Activated CD4-positive, alpha-beta memory T cell treated with anti-CD3 and anti-CD28 coated beads for 36 hours (primary cell): Measurements from ENCODE around the gene JADE3. TPM values are rescaled to one million over a fixed set of nuclear protein-coding genes. Genes with fewer than 3 reads are reported as not detected.

Source experiments
- CTCF ChIA-PET: fragments of 350-600 bp; sonication (Branson Sonifier 250); formaldehyde crosslinking; loops from one replicate; lab custom pipeline; 2021; ENCODE audit warnings: antibody characterized with exemption, inconsistent platforms; lab: Charles Lee
- POLR2A ChIA-PET: fragments of 350-600 bp; sonication (Branson Sonifier 250); formaldehyde crosslinking; loops from one replicate; lab custom pipeline; 2021; ENCODE audit warnings: antibody characterized with exemption; lab: Charles Lee
- DNase-seq: peaks from one replicate; pipeline ENCODE4 v3.0.0-alpha.2; 2020
- H3K27ac Mint-ChIP-seq: one replicate; pipeline ENCODE4 v1.8.0; 2021; ENCODE audit warnings: mixed read lengths
- H3K27me3 Mint-ChIP-seq: one replicate; pipeline ENCODE4 v1.8.0; 2021; ENCODE audit warnings: mixed read lengths
- H3K36me3 Mint-ChIP-seq: one replicate; pipeline ENCODE4 v1.8.0; 2021; ENCODE audit warnings: mixed read lengths
- H3K4me1 Mint-ChIP-seq: one replicate; pipeline ENCODE4 v1.8.0; 2021; ENCODE audit warnings: low read depth, mixed read lengths
- H3K4me3 Mint-ChIP-seq: one replicate; pipeline ENCODE4 v1.8.0; 2021; ENCODE audit warnings: mild to moderate bottlenecking, mixed read lengths
- H3K9me3 Mint-ChIP-seq: one replicate; pipeline ENCODE4 v1.8.0; 2021; ENCODE audit warnings: mixed read lengths
- intact Hi-C: fragments of 100-400 bp; cut with micrococcal nuclease; formaldehyde crosslinking; loops from one replicate; pipeline ENCODE4 v1.15.1; 2023
- total RNA-seq, 2 experiments: library from RNA; stranded (reverse); gene quantifications; one replicate each; pipeline ENCODE4 v1.2.3, GENCODE V29; 2021

JADE3 gene
- total RNA-seq, 2 experiments from 2014 or later, result 1.4 to 1.5 TPM

DNA sequence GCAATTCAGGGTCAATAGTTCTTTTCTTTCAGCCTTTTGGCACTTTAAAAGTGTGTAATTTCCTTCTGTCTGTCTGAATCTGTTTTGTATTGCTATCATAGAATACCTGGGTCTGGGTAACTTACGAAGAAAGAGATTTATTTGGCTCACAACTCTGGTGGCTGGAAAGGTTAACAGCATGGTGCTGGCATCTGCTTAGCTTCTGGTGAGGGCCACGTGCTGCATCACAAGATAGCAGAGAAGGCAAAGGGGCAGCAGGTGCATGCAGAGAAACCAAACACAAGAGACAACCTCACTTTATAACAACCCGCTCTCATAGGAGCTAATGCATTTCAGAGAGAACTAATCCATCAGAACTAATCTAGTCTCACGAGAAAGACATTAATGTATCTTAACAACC, 184.8 kb downstream of the JADE3 start:
- Mint-ChIP-seq H3K36me3 (no peaks in the 10 kb centered on the region), H3K27ac (no peak overlapping the region), H3K27me3 (no peaks in the 10 kb centered on the region), H3K9me3 (no peaks in the 10 kb centered on the region), H3K4me1 (no peaks in the 10 kb centered on the region), H3K4me3 (no peak overlapping the region)
- intact Hi-C loops, result no loop called here
- POLR2A ChIA-PET, result no interaction called here
- no peak for DNase-seq
- CTCF ChIA-PET, result no interaction called here

DNA sequence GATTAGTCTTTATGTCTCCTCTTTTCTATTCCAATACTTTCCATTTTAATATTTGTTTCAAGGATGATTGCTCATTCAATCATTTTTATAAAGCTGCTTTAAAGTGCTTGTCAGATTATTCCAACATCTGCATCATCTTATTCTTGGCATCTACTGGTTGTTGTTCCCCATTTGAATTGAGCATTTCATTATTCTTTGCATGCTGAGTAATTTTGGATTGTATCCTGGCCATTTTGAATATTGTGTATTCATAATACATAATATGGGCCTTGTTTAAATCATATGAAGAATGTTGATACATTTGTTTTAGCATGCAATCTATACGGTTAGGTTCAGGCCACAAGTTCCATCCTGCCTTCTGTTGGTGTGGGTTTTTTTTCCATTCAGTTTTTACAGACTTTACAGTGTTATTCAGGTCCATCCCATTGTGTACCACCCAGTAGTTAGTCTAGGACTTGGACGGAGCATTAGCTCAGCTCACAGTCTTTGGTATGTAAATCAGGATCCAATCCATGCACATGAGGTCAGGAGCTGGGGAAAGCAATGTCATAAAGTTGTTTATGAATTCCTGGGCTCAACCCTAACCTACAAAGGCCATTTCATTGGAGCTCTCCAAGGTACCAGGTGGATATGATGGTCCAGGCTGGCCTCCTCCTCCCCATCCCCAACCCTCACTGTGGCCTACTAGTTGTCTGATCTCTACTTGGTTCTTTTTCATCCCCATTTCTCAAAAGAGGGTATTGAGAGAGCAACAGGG, 186.3 kb downstream of the JADE3 start:
- ChIA-PET POLR2A (no interaction called here), CTCF (no interaction called here)
- DNase-seq, result no peak
- Mint-ChIP-seq H3K9me3 (no peaks in the 10 kb centered on the region), H3K36me3 (no peaks in the 10 kb centered on the region), H3K27me3 (no peaks in the 10 kb centered on the region), H3K4me3 (no peak overlapping the region), H3K27ac (no peak overlapping the region), H3K4me1 (no peaks in the 10 kb centered on the region)
- intact Hi-C loops, result no loop called here

DNA sequence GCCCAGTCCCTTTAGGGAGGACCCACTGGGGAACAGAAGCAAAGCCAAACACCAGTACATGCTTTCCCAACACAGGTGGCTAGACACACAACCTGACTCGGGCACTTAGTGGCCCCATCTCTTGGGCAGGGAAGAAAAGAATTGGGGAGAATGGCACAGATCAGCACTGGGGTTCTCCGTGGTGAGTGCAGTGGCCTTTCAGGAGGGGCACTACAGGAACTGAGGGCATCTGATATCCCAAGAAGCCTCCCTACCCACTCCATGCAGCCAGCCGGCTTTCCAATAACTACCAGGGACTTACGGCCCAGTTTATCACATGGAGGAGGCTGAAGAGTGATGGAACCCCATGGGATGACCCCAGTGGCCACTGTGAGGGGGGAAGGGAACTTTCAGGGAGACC, 189.0 kb downstream of the JADE3 start:
- Mint-ChIP-seq H3K9me3 (no peaks in the 10 kb centered on the region), H3K27me3 (no peaks in the 10 kb centered on the region), H3K27ac (no peak overlapping the region), H3K4me1 (no peaks in the 10 kb centered on the region), H3K36me3 (no peaks in the 10 kb centered on the region), H3K4me3 (no peak overlapping the region)
- ChIA-PET POLR2A (no interaction called here), CTCF (no interaction called here)
- intact Hi-C loops, result no loop called here
- DNase-seq, result no peak

Other genes starting within 250 kb of the JADE3 start
- 10 to 100 TPM; 17.7 to 17.8 TPM for gene SLC9A7, start 153.3 kb upstream of the JADE3 start, total RNA-seq
- gene RP2, start 75.4 kb upstream of the JADE3 start, total RNA-seq, result 1 to 10 TPM; 5.0 to 5.5 TPM
- not detected for gene RGN, start 166.0 kb downstream of the JADE3 start, total RNA-seq
- 10 to 100 TPM; 86.4 to 89.1 TPM for gene NDUFB11, start 232.3 kb downstream of the JADE3 start, total RNA-seq
- gene RBM10, start 232.8 kb downstream of the JADE3 start, total RNA-seq, result 10 to 100 TPM; 61.0 to 62.3 TPM